ENCODE results near the gene ZBTB49.

DNA sequence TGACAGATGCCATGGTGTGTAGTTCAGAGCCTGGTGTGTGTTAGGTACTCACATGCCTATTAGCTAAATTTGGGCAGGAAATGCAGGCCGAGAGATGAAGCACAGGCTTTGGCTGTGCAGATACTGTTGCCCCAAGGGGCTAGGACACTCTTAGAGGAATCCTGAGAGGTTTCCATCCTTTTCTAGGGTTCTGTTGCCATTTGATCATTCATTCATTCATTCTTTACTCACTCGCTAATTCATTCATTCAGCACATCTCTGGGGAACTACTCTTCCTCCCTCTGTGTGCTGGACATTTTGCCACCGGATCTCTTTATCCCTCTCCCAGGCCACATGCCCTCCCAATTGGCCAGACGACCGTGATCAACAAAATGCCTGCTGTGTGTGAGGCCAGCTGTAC, 53.0 kb downstream of the ZBTB49 start:
- TF ChIP-seq SMAD3 (CRISPR knock-in tag; IDR thresholded peaks at IDR 0.05; ENCODE audit: borderline replicate concordance), result no peak
- TF ChIP-seq, protein P1, sequence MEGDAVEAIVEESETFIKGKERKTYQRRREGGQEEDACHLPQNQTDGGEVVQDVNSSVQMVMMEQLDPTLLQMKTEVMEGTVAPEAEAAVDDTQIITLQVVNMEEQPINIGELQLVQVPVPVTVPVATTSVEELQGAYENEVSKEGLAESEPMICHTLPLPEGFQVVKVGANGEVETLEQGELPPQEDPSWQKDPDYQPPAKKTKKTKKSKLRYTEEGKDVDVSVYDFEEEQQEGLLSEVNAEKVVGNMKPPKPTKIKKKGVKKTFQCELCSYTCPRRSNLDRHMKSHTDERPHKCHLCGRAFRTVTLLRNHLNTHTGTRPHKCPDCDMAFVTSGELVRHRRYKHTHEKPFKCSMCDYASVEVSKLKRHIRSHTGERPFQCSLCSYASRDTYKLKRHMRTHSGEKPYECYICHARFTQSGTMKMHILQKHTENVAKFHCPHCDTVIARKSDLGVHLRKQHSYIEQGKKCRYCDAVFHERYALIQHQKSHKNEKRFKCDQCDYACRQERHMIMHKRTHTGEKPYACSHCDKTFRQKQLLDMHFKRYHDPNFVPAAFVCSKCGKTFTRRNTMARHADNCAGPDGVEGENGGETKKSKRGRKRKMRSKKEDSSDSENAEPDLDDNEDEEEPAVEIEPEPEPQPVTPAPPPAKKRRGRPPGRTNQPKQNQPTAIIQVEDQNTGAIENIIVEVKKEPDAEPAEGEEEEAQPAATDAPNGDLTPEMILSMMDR (IDR thresholded peaks at IDR 0.05), result no peak
- TF ChIP-seq EMX1 (CRISPR knock-in tag; IDR thresholded peaks at IDR 0.05), result no peak
- no peak for TF ChIP-seq AR (CRISPR knock-in tag; IDR thresholded peaks at IDR 0.05)
- no peak for TF ChIP-seq ESRRA (CRISPR knock-in tag; IDR thresholded peaks at IDR 0.05; ENCODE audit: borderline replicate concordance)
- TF ChIP-seq CREB1 (CRISPR knock-in tag; IDR thresholded peaks at IDR 0.05), result no peak
- TF ChIP-seq, protein P2, sequence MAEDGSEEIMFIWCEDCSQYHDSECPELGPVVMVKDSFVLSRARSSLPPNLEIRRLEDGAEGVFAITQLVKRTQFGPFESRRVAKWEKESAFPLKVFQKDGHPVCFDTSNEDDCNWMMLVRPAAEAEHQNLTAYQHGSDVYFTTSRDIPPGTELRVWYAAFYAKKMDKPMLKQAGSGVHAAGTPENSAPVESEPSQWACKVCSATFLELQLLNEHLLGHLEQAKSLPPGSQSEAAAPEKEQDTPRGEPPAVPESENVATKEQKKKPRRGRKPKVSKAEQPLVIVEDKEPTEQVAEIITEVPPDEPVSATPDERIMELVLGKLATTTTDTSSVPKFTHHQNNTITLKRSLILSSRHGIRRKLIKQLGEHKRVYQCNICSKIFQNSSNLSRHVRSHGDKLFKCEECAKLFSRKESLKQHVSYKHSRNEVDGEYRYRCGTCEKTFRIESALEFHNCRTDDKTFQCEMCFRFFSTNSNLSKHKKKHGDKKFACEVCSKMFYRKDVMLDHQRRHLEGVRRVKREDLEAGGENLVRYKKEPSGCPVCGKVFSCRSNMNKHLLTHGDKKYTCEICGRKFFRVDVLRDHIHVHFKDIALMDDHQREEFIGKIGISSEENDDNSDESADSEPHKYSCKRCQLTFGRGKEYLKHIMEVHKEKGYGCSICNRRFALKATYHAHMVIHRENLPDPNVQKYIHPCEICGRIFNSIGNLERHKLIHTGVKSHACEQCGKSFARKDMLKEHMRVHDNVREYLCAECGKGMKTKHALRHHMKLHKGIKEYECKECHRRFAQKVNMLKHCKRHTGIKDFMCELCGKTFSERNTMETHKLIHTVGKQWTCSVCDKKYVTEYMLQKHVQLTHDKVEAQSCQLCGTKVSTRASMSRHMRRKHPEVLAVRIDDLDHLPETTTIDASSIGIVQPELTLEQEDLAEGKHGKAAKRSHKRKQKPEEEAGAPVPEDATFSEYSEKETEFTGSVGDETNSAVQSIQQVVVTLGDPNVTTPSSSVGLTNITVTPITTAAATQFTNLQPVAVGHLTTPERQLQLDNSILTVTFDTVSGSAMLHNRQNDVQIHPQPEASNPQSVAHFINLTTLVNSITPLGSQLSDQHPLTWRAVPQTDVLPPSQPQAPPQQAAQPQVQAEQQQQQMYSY (CRISPR knock-in tag; IDR thresholded peaks at IDR 0.05), result no peak
